ENCODE measurements around the gene RCBTB2.

Gene RCBTB2

DNA sequence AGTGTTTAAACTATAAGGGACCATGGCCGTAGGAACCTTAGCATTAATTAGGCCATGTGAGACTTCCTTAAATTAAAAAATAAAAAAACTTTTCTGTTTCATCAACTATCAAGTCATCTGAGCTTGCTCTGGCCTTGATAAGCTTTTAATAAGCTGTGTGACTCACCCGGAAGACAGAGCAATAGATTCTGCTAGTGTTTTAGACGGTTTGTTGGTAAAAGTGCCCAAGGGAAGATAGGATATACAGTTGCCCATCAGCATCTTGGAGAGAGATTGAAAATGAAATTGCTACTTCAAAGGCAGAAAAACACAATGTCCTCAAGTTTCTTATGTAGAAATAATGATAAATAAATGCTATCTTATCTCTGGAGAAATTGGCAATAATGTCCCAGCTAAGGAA is 31.2 kb upstream of the RCBTB2 start:
- 0 out of 2 replicates have a peak overlapping the region, but pooled peaks have one; percentile 2 for H3K4me2 ChIP-seq (ENCODE audit: low read length)
- no peaks in the 10 kb centered on the region for H3K79me2 ChIP-seq (ENCODE audit: control insufficient read depth, low read length)
- peaks cover 12% of the 10 kb centered on the region for H3F3A ChIP-seq (ENCODE audit: control insufficient read depth, insufficient read depth)
- no peaks in the 10 kb centered on the region for H3K9me3 ChIP-seq (ENCODE audit: control insufficient read depth, insufficient read depth, low read length)
- no peaks in the 10 kb centered on the region for H3K9me2 ChIP-seq (replicated peaks; ENCODE audit: control insufficient read depth, low read length)
- H3K36me3 ChIP-seq (ENCODE audit: control insufficient read depth, low read length): no peaks in the 10 kb centered on the region
- H4K20me1 ChIP-seq (ENCODE audit: control insufficient read depth, insufficient read depth, low read depth, low read length): no peaks in the 10 kb centered on the region
- no peak overlapping the region for H3K4me3 ChIP-seq (ENCODE audit: low read length)
- no peak overlapping the region for H3K27ac ChIP-seq (ENCODE audit: low read depth, low read length)
- H3K27me3 ChIP-seq (ENCODE audit: control insufficient read depth, low read length): no peaks in the 10 kb centered on the region
- TF ChIP-seq EZH2phosphoT487 (IDR thresholded peaks at IDR 0.05; ENCODE audit: borderline replicate concordance, low read length): no peak
- TF ChIP-seq, protein P1, sequence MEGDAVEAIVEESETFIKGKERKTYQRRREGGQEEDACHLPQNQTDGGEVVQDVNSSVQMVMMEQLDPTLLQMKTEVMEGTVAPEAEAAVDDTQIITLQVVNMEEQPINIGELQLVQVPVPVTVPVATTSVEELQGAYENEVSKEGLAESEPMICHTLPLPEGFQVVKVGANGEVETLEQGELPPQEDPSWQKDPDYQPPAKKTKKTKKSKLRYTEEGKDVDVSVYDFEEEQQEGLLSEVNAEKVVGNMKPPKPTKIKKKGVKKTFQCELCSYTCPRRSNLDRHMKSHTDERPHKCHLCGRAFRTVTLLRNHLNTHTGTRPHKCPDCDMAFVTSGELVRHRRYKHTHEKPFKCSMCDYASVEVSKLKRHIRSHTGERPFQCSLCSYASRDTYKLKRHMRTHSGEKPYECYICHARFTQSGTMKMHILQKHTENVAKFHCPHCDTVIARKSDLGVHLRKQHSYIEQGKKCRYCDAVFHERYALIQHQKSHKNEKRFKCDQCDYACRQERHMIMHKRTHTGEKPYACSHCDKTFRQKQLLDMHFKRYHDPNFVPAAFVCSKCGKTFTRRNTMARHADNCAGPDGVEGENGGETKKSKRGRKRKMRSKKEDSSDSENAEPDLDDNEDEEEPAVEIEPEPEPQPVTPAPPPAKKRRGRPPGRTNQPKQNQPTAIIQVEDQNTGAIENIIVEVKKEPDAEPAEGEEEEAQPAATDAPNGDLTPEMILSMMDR (IDR thresholded peaks at IDR 0.05; ENCODE audit: low read depth, low read length, poor library complexity, severe bottlenecking): no peak
- peaks cover 56% of the 10 kb centered on the region for H3K4me1 ChIP-seq (ENCODE audit: control insufficient read depth, low read length)

DNA sequence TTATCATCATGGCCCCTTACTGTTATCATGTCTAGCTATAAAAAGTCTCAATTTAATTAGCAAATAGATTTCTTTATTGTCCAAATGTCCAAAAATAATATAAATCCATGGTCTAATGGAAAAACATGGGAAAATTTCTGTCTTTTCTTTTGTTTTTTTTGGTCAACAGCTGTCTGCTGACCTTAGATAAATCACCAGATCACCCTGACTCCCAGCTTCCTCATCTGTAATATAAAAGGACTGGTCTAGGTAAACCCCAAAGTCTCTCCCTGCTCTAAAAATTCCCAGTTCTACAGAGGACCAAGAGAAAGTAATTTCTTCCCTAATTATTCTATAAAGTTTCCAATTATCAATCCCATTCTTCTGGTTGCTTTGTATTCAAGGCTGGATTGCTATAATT is 30.7 kb upstream of the RCBTB2 start:
- Histone ChIP-seq H3K36me3 (ENCODE audit: control insufficient read depth, low read length) (no peaks in the 10 kb centered on the region), H3K27ac (ENCODE audit: low read depth, low read length) (no peak overlapping the region), H3K9me3 (ENCODE audit: control insufficient read depth, insufficient read depth, low read length) (no peaks in the 10 kb centered on the region), H3K4me2 (ENCODE audit: low read length) (no peak overlapping the region), H4K20me1 (ENCODE audit: control insufficient read depth, insufficient read depth, low read depth, low read length) (no peaks in the 10 kb centered on the region), H3K9me2 (replicated peaks; ENCODE audit: control insufficient read depth, low read length) (no peaks in the 10 kb centered on the region), H3F3A (ENCODE audit: control insufficient read depth, insufficient read depth) (peaks cover 12% of the 10 kb centered on the region), H3K27me3 (ENCODE audit: control insufficient read depth, low read length) (no peaks in the 10 kb centered on the region), H3K4me3 (ENCODE audit: low read length) (no peak overlapping the region), H3K79me2 (ENCODE audit: control insufficient read depth, low read length) (no peaks in the 10 kb centered on the region), H3K4me1 (ENCODE audit: control insufficient read depth, low read length) (peaks cover 56% of the 10 kb centered on the region)
- no peak for TF ChIP-seq EZH2phosphoT487 (IDR thresholded peaks at IDR 0.05; ENCODE audit: borderline replicate concordance, low read length)
- TF ChIP-seq, protein P1 (IDR thresholded peaks at IDR 0.05; ENCODE audit: low read depth, low read length, poor library complexity, severe bottlenecking): no peak

DNA sequence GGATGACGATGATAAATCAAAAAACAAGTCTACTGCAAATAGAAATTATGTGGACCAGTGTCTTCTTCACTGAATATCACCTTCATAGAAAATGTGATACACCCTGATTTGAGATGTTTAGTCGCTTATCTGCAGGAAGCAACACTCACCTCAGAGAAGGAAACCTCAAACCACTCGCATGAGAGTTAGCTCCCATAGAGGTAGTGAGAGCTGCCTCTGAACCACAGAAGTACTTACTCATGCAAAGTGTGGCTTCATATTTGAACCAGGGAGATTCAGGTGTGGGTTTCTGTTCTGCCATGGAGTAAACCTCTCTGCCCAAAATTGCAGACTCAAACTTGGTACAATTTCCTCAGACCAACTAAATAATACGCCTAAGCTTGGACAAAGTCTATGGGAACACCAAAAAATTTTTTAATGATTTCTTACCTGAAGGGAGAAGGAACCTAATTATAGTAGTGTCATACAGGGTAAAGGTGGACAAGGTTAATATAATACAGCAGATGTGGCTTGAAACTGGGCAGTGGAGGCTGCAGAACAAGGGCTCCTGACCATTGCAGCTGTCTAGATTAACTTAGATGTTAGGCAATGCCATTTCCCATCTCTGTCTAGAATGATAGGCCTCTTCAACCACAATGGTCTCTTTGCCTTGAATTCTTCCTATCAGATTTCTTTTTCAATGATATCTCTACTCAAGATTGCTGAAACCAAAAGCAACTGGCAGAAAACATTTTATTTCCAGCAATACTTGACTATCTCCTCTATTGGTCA is 29.6 kb upstream of the RCBTB2 start:
- Histone ChIP-seq H3K9me2 (replicated peaks; ENCODE audit: control insufficient read depth, low read length) (no peaks in the 10 kb centered on the region), H3K79me2 (ENCODE audit: control insufficient read depth, low read length) (no peaks in the 10 kb centered on the region), H4K20me1 (ENCODE audit: control insufficient read depth, insufficient read depth, low read depth, low read length) (no peaks in the 10 kb centered on the region), H3K4me3 (ENCODE audit: low read length) (peak overlapping the region; percentile 51), H3K36me3 (ENCODE audit: control insufficient read depth, low read length) (no peaks in the 10 kb centered on the region), H3K9me3 (ENCODE audit: control insufficient read depth, insufficient read depth, low read length) (no peaks in the 10 kb centered on the region), H3K27ac (ENCODE audit: low read depth, low read length) (peak overlapping the region; percentile 61), H3K4me2 (ENCODE audit: low read length) (peak overlapping the region; percentile 71), H3K27me3 (ENCODE audit: control insufficient read depth, low read length) (no peaks in the 10 kb centered on the region), H3K4me1 (ENCODE audit: control insufficient read depth, low read length) (peaks cover 44% of the 10 kb centered on the region), H3F3A (ENCODE audit: control insufficient read depth, insufficient read depth) (peaks cover 12% of the 10 kb centered on the region)
- TF ChIP-seq EZH2phosphoT487 (IDR thresholded peaks at IDR 0.05; ENCODE audit: borderline replicate concordance, low read length): no peak

All from DOHH2 (cell line).